ENCODE data around the gene ATP2B2. TPM values are rescaled to one million over a fixed set of nuclear protein-coding genes. Genes with fewer than 3 reads are reported as not detected.

The ATP2B2 gene
- total RNA-seq, 1 donor from 2014 or later, result 0.13 TPM

- Mint-ChIP-seq H3K27ac (ENCODE audit: unreplicated experiment) (no peak overlapping the region), H3K27me3 (ENCODE audit: unreplicated experiment) (no peaks in the 10 kb centered on the region), H3K36me3 (ENCODE audit: unreplicated experiment) (peaks cover 14% of the 10 kb centered on the region), H3K4me1 (ENCODE audit: unreplicated experiment) (peaks cover 13% of the 10 kb centered on the region), H3K9me3 (ENCODE audit: unreplicated experiment) (no peaks in the 10 kb centered on the region), H3K4me3 (ENCODE audit: unreplicated experiment) (no peak overlapping the region)
- no peak for TF ChIP-seq CTCF (IDR thresholded peaks at IDR 0.05)
- no peak for DNase-seq (ENCODE audit: extremely low spot score, unreplicated experiment)
These were observed 213.7 kb downstream of the ATP2B2 start for GRCh38 chr3:10291641-10292040.

- peaks cover 17% of the 10 kb centered on the region for H3K4me1 Mint-ChIP-seq (ENCODE audit: unreplicated experiment)
- H3K27ac Mint-ChIP-seq (ENCODE audit: unreplicated experiment), result no peak overlapping the region
- no peaks in the 10 kb centered on the region for H3K27me3 Mint-ChIP-seq (ENCODE audit: unreplicated experiment)
- no peak for DNase-seq (ENCODE audit: extremely low spot score, unreplicated experiment)
- H3K4me3 Mint-ChIP-seq (ENCODE audit: unreplicated experiment), result no peak overlapping the region
- H3K9me3 Mint-ChIP-seq (ENCODE audit: unreplicated experiment), result no peaks in the 10 kb centered on the region
- no peak for TF ChIP-seq CTCF (IDR thresholded peaks at IDR 0.05)
- H3K36me3 Mint-ChIP-seq (ENCODE audit: unreplicated experiment), result peaks cover 14% of the 10 kb centered on the region
These were observed 214.8 kb downstream of the ATP2B2 start for GRCh38 chr3:10290481-10291176.

- Mint-ChIP-seq H3K4me3 (ENCODE audit: unreplicated experiment) (no peak overlapping the region), H3K27me3 (ENCODE audit: unreplicated experiment) (no peaks in the 10 kb centered on the region), H3K36me3 (ENCODE audit: unreplicated experiment) (peaks cover 14% of the 10 kb centered on the region), H3K9me3 (ENCODE audit: unreplicated experiment) (no peaks in the 10 kb centered on the region), H3K4me1 (ENCODE audit: unreplicated experiment) (peaks cover 17% of the 10 kb centered on the region), H3K27ac (ENCODE audit: unreplicated experiment) (no peak overlapping the region)
- DNase-seq (ENCODE audit: extremely low spot score, unreplicated experiment), result no peak
- no peak for TF ChIP-seq CTCF (IDR thresholded peaks at IDR 0.05)
These were observed 215.5 kb downstream of the ATP2B2 start for GRCh38 chr3:10289787-10290355.

GRCh38 chr3:10289077-10289476 is 216.3 kb downstream of the ATP2B2 start:
- no peak for DNase-seq (ENCODE audit: extremely low spot score, unreplicated experiment)
- no peaks in the 10 kb centered on the region for H3K9me3 Mint-ChIP-seq (ENCODE audit: unreplicated experiment)
- no peak overlapping the region for H3K27ac Mint-ChIP-seq (ENCODE audit: unreplicated experiment)
- no peak for TF ChIP-seq CTCF (IDR thresholded peaks at IDR 0.05)
- no peaks in the 10 kb centered on the region for H3K27me3 Mint-ChIP-seq (ENCODE audit: unreplicated experiment)
- peaks cover 10% of the 10 kb centered on the region for H3K36me3 Mint-ChIP-seq (ENCODE audit: unreplicated experiment)
- H3K4me1 Mint-ChIP-seq (ENCODE audit: unreplicated experiment), result peaks cover 17% of the 10 kb centered on the region
- H3K4me3 Mint-ChIP-seq (ENCODE audit: unreplicated experiment), result no peak overlapping the region

- no peak for TF ChIP-seq CTCF (IDR thresholded peaks at IDR 0.05)
- H3K4me1 Mint-ChIP-seq (ENCODE audit: unreplicated experiment), result peaks cover 17% of the 10 kb centered on the region
- peaks cover 10% of the 10 kb centered on the region for H3K36me3 Mint-ChIP-seq (ENCODE audit: unreplicated experiment)
- DNase-seq (ENCODE audit: extremely low spot score, unreplicated experiment), result no peak
- no peak overlapping the region for H3K4me3 Mint-ChIP-seq (ENCODE audit: unreplicated experiment)
- no peak overlapping the region for H3K27ac Mint-ChIP-seq (ENCODE audit: unreplicated experiment)
- H3K9me3 Mint-ChIP-seq (ENCODE audit: unreplicated experiment), result no peaks in the 10 kb centered on the region
- no peaks in the 10 kb centered on the region for H3K27me3 Mint-ChIP-seq (ENCODE audit: unreplicated experiment)
These were observed 216.8 kb downstream of the ATP2B2 start for GRCh38 chr3:10288575-10288960.
